MM.1S (cell line): Measurements from ENCODE around the gene ATG10.

Experiments
- DNase-seq: peaks from one replicate; pipeline ENCODE4 v3.0.0-alpha.2; 2015
- H2AFZ ChIP-seq: fragments of 300-600 bp; sonication (generic); 2 replicates; pipeline ENCODE4 v1.6.0; 2016; ENCODE audit warnings: antibody characterized with exemption, low read length
- H3F3A ChIP-seq: fragments of 300-600 bp; sonication (generic); 2 replicates; pipeline ENCODE4 v1.6.1; 2016; ENCODE audit warnings: mild to moderate bottlenecking, antibody characterized with exemption, low read length, moderate library complexity, mixed read lengths; ENCODE audit not compliant: insufficient read depth
- H3K27ac ChIP-seq: fragments of 300-600 bp; sonication (generic); 2 replicates; pipeline ENCODE4 v1.5.1; 2016; ENCODE audit warnings: mild to moderate bottlenecking, low read length
- H3K27me3 ChIP-seq: fragments of 300-600 bp; sonication (generic); replicated peaks from 2 replicates; pipeline ENCODE4 v1.6.0; 2016; ENCODE audit warnings: low read length; ENCODE audit not compliant: insufficient read depth
- H3K36me3 ChIP-seq: fragments of 300-600 bp; sonication (generic); replicated peaks from 2 replicates; pipeline ENCODE4 v1.6.1; 2016; ENCODE audit warnings: mild to moderate bottlenecking, low read length, mixed read lengths; ENCODE audit not compliant: insufficient read depth
- H3K4me1 ChIP-seq: fragments of 300-600 bp; sonication (generic); 2 replicates; pipeline ENCODE4 v1.6.1; 2016; ENCODE audit warnings: low read length, mixed read lengths
- H3K4me2 ChIP-seq: fragments of 300-600 bp; sonication (generic); 2 replicates; pipeline ENCODE4 v1.6.0; 2016; ENCODE audit warnings: low read depth, low read length
- H3K4me3 ChIP-seq: fragments of 300-600 bp; sonication (generic); 2 replicates; pipeline ENCODE4 v1.5.1; 2016; ENCODE audit warnings: low read length, mixed read lengths
- H3K79me2 ChIP-seq: fragments of 300-600 bp; sonication (generic); 2 replicates; pipeline ENCODE4 v1.6.1; 2016; ENCODE audit warnings: mixed run types, low read length, mixed read lengths
- H3K9ac ChIP-seq: fragments of 300-600 bp; sonication (generic); 2 replicates; pipeline ENCODE4 v1.6.1; 2016; ENCODE audit warnings: low read length, mixed read lengths
- H3K9me2 ChIP-seq: fragments of 300-600 bp; sonication (generic); replicated peaks from 2 replicates; pipeline ENCODE4 v1.6.1; 2016; ENCODE audit warnings: mild to moderate bottlenecking, low read length, mixed read lengths; ENCODE audit not compliant: insufficient read depth
- H3K9me3 ChIP-seq: fragments of 300-600 bp; sonication (generic); replicated peaks from 2 replicates; pipeline ENCODE4 v1.6.1; 2016; ENCODE audit warnings: mild to moderate bottlenecking, low read length, mixed read lengths; ENCODE audit not compliant: insufficient read depth
- H4K20me1 ChIP-seq: fragments of 300-600 bp; sonication (generic); 2 replicates; pipeline ENCODE4 v1.6.1; 2016; ENCODE audit warnings: mild to moderate bottlenecking, low read length, moderate library complexity, mixed read lengths; ENCODE audit not compliant: insufficient read depth
- EZH2 ChIP-seq: fragments of 300-600 bp; sonication (generic); optimal IDR thresholded peaks from 2 replicates; pipeline ENCODE3; 2017; ENCODE audit warnings: low read depth, mild to moderate bottlenecking, antibody characterized with exemption, low read length, mixed read lengths
- EZH2phosphoT487 ChIP-seq: fragments of 300-600 bp; sonication (generic); IDR thresholded peaks from 2 replicates; pipeline ENCODE4 v1.6.1; 2018; ENCODE audit warnings: antibody characterized with exemption, low read length
- TF ChIP-seq, protein P1 (sequence below): fragments of 300-600 bp; sonication (generic); IDR thresholded peaks from 2 replicates; pipeline ENCODE4 v1.5.1; 2016; ENCODE audit warnings: antibody characterized with exemption, low read length, mixed read lengths

The ATG10 gene

DNA sequence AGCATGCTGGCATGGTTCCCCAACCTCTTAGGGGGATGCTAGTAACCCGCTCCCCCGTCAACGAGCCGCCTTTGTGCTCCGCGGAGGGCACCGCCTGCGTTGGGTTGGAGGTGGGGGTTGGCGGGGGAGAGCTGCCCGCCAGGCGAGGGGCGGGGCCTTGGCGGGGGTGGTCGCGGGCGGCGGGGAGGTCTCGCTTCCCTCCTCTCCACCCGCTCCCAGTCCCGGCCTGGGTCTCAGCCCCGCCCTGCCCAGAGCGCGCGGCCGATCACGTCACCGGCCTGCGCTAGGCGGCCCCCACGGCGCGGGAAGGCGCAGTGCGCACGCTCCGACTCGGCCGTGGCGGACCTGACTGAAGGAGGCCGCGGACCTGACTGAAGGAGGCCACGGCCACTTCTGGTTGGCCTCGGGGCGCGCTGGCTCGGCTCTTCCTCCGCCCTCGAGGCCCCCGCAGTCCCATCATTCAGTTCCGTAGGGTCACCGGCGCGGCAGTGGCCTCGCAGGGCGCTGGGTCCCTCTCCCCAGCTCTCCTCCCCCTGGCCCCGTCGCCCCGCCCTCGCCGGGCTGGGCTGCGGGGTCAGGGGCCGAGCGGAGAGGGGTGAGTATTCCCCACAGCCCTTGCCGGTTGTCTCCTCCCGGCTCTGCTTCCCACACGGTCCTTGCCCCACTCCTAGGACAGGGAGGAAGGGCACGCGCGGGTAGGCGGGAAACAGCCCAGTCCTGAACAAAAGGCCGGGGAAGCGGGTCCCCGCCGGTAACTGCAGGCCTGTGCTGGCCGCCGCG is at the start of gene ATG10:
TSS of gene ATG10 (plus strand) at position 312 of the 780 bp plus-strand sequence. CDS start 15,548 bp downstream, outside the sequence.
- H3K4me3 ChIP-seq: peak within 1 kb of the TSS; percentile 75
- H4K20me1 ChIP-seq: no peaks in the 10 kb centered on the region
- peak within 1 kb of the TSS; percentile 84 for H3K27ac ChIP-seq
- no peaks in the 10 kb centered on the region for H3K36me3 ChIP-seq
- H3F3A ChIP-seq: peaks cover 9% of the 10 kb centered on the region; the same call in 1 of the 2 replicates
- H3K4me2 ChIP-seq: peak within 1 kb of the TSS; percentile 58
- H3K9me3 ChIP-seq: no peaks in the 10 kb centered on the region
- no peaks in the 10 kb centered on the region for H3K9me2 ChIP-seq
- peak; percentile 92 for DNase-seq
- H3K79me2 ChIP-seq: no peaks in the 10 kb centered on the region
- H3K27me3 ChIP-seq: no peaks in the 10 kb centered on the region
- 0 out of 2 replicates have a peak, but pooled peaks cover 3% of the 10 kb centered on the region for H3K4me1 ChIP-seq
- peak within 1 kb of the TSS; percentile 87 for H3K9ac ChIP-seq
- TF ChIP-seq EZH2 (no peak), EZH2phosphoT487 (no peak)
- TF ChIP-seq, protein P1, sequence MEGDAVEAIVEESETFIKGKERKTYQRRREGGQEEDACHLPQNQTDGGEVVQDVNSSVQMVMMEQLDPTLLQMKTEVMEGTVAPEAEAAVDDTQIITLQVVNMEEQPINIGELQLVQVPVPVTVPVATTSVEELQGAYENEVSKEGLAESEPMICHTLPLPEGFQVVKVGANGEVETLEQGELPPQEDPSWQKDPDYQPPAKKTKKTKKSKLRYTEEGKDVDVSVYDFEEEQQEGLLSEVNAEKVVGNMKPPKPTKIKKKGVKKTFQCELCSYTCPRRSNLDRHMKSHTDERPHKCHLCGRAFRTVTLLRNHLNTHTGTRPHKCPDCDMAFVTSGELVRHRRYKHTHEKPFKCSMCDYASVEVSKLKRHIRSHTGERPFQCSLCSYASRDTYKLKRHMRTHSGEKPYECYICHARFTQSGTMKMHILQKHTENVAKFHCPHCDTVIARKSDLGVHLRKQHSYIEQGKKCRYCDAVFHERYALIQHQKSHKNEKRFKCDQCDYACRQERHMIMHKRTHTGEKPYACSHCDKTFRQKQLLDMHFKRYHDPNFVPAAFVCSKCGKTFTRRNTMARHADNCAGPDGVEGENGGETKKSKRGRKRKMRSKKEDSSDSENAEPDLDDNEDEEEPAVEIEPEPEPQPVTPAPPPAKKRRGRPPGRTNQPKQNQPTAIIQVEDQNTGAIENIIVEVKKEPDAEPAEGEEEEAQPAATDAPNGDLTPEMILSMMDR: no peak
- H2AFZ ChIP-seq: peak within 1 kb of the TSS; percentile 91

DNA sequence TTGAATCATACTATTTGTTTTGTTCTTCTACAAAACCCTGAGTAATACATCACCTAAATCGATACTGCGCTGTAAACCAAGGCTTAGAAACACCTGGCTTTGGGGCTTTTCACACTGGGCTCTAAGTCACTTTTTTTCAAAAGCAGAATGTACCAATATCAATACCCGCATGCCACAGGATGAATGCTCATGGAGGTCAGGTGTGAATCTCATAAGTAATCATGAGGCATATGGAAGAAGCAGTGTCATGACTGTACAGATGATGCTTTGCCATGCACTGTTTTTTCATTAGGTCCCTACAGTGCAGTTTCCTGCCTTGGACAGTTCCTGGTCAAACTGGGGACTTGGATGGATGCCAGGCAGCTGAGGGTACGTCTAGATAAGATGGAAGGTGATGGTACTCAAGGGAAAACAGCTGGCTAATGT is 49.0 kb upstream of the ATG10 start:
- H4K20me1 ChIP-seq: no peaks in the 10 kb centered on the region
- H3K36me3 ChIP-seq: no peaks in the 10 kb centered on the region
- TF ChIP-seq, protein P1: no peak
- TF ChIP-seq EZH2phosphoT487 (no peak), EZH2 (no peak)
- DNase-seq: no peak
- no peaks in the 10 kb centered on the region for H3K27me3 ChIP-seq
- H3K9me2 ChIP-seq: no peaks in the 10 kb centered on the region
- no peak overlapping the region for H3K4me2 ChIP-seq
- no peak overlapping the region for H3K9ac ChIP-seq
- H3F3A ChIP-seq: no peaks in the 10 kb centered on the region
- H3K4me1 ChIP-seq: no peaks in the 10 kb centered on the region
- no peak overlapping the region for H3K4me3 ChIP-seq
- H2AFZ ChIP-seq: no peak overlapping the region
- H3K79me2 ChIP-seq: no peaks in the 10 kb centered on the region
- H3K9me3 ChIP-seq: no peaks in the 10 kb centered on the region
- no peak overlapping the region for H3K27ac ChIP-seq

DNA sequence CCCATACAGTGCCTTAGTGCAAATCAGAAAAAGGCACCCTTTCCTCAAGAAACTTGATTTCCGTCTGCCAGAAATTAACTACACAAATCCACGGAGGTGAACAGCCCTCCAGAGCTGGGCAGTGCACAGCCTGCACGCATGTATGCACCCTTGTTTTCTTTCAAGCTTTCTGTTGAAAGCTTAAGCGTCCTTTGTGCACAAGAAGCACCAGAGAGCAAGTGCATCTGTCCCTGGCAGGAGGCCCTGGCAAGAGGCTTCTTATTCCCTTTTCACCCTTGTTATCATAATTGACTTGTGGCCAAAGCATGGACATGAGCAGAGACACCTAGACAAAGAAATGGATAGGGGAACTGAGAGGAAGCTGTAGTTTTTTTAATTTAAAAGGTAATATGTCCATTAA is 47.4 kb upstream of the ATG10 start:
- Histone ChIP-seq H3K9me3 (no peaks in the 10 kb centered on the region), H3K4me1 (no peaks in the 10 kb centered on the region), H3K9me2 (no peaks in the 10 kb centered on the region), H3K9ac (no peak overlapping the region), H3K36me3 (no peaks in the 10 kb centered on the region), H3K4me2 (no peak overlapping the region), H3K27me3 (no peaks in the 10 kb centered on the region), H4K20me1 (no peaks in the 10 kb centered on the region), H3K79me2 (no peaks in the 10 kb centered on the region), H3F3A (no peaks in the 10 kb centered on the region), H3K4me3 (no peak overlapping the region), H3K27ac (no peak overlapping the region), H2AFZ (no peak overlapping the region)
- TF ChIP-seq EZH2 (no peak), EZH2phosphoT487 (no peak)
- TF ChIP-seq, protein P1: no peak
- no peak for DNase-seq
